ENCODE data around the gene CFAP61.

The CFAP61 gene

DNA sequence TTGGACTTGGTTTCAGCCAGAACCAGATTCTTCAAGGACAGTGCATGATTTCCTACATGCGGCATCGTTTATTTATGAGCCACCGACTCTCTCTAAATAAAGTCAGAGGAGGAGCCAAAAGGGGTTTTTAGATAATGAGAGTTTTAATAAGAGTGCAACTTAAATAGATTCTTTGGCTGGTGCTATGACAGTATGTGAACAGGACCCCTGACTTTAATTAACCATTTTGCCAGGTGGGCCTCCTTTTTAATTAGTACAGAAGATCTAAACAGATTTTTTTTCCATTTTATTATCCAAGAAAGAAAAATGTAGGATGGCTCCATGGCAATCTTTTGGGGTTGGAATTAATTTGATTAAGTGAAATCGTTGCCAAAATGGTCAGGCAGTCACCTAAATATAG is 240.8 kb downstream of the CFAP61 start:
- DNase-seq = no peak

GRCh38 chr20:20293691-20294385 is 241.5 kb downstream of the CFAP61 start:
- DNase-seq = no peak

DNA sequence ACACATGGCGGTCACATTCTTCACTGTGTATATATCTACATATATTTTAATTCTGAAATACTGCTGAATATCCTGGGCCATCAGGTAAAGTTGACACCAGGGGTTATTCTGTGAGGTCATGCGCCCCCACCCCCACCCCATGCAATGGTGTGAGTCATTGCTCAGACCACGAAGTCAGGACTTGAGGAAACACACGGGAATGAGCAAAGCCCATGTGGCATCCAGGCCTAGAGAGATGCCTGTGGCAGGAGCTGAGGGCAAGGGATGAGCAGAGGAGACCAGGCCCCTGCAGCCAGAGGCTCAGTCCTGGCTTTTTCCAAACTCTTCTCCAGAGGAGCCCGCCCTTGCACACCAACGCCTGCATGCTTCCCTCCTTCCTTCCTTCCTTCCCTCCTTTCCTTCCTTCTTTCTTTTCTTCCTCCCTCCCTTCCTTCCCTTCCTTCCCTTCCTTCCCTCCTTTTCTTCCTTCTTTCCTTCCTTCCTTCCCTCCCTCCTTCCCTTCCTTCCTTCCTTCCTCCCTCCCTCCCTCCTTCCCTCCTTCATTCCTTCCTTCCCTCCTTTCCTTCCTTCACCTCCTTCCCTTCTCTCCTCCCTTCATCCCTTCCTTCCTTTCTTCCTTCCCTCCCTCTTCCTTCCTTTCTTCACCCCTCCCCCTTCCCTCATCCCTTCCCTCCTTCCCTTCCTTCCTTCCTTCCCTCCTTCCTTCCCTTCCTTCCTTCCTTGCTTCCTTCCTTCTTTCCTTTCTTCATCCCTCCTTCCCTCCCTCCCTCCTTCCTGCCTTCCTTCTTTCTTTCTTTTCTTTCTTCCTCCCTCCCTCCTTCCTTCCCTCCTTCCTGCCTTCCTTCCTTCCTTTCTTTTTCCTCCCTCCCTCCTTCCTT is 243.5 kb downstream of the CFAP61 start:
- DNase-seq = no peak

DNA sequence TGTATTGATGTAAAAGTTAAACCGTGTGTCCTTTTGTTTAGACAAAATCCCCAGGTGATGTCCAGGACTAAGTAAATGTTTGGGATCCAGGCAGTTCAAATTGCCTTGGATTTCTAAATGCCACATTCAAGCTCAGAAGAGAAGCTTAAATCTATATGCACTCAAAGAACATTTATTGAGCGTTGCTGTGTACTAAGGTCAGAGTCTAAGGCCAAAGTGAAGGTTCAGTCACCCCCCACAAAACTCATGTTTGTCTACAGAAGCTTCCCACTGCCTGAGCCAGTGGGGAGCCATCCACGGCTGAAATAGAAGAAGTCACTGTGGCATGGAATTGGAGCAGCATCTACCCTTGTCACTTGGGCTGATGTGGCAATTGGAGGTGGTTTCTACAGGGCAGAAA is 244.8 kb downstream of the CFAP61 start:
- DNase-seq = no peak

- no peak for DNase-seq
Observed at GRCh38 chr20:20297752-20298151, 245.4 kb downstream of the CFAP61 start.

- no peak for DNase-seq
Observed at GRCh38 chr20:20299904-20300303, 247.6 kb downstream of the CFAP61 start.

DNA sequence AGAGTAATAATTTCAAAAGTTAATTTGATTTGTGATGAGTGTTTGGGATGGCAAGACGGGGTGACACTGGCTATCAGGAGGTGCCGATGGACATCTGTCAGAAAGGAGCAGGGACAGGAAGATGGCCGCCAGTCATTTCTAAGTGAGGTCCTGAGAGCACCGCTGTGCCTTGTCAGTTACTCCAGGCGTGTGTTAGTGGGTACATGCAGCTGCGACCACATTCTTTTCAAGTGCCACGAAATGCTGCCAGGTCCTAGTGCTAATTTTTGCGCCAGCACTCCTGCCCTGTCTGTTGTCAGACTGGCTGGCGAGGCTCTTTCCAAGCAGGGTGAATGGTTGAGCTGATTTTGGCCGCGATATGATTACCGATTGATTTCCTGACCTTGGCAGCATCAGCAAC is 251.0 kb downstream of the CFAP61 start:
- no peak for DNase-seq

GRCh38 chr20:20303742-20304141 is 251.4 kb downstream of the CFAP61 start:
- no peak for DNase-seq

DNA sequence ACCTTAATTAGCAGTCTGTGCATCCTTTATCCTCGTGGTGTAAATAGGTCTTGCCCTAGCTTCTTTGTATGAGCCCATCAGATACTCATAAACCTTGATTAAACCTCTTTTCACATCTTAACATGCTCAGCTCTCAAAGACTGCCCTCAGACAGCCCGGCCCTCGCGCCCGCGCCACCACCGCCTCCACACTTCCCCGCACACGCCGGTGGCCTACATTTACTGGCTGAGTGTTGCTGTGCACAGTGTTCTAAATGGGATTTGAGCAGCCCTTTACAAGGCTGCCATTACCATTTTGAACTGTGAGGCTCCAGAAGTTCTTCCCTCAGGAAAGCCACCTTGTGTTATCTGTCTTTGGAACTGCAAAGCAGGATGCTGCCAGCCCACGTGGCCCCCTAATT is 252.6 kb downstream of the CFAP61 start:
- DNase-seq = no peak

DNA sequence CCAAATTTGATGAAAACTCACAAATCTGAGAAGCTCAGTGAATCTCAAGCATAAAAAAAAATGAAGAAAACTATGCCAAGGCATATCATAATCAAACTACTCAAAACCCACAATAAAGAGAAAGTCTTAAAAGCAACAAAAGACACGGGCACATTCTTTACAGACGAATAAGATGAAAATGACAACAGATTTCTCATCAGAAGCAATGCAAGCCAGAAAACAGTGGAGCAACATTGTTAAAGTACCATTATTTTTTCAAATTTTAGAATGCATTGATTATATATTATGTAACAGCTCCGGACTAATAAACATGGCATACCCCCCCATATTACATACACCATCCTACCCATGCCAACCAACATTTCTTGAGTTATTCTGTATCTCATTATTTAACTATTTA is 260.2 kb downstream of the CFAP61 start:
- no peak for DNase-seq

GRCh38 chr20:20317195-20317594 is 264.9 kb downstream of the CFAP61 start:
- no peak for DNase-seq

DNA sequence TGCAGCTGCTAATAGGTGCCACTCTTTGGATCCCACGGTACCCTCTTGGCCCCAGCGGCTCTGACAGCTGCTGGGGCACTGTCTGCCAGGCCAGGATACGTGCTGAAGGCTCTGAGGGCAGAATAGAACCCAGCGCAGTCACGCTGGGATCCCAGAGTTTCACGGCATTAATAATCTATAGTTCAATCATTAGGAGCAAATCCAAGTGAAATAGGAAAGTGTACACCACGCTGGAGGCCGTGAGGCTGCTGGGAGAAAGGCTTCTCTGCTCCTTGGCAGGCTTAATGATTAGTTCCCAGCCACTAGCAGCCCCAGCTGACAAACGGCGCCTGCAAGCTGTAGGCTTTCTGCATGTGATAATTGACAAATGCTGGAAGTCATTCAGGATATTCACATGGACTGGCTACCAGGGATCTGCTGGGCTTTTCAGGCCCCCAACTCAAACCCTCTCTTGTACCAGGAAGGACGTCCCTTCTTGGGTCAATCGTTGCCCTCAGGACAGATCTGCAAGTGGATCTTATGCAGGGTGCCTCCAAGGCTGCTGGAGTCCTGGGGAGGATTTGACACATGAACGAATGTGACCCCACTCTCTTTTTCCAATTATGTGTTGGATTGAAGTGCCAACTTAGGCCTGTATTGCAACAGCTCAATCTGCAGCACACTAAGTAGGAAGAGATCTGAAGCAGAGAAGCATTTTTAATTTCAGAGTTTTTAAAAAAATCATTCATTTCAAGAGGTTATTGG is 265.5 kb downstream of the CFAP61 start:
- no peak for DNase-seq

DNA sequence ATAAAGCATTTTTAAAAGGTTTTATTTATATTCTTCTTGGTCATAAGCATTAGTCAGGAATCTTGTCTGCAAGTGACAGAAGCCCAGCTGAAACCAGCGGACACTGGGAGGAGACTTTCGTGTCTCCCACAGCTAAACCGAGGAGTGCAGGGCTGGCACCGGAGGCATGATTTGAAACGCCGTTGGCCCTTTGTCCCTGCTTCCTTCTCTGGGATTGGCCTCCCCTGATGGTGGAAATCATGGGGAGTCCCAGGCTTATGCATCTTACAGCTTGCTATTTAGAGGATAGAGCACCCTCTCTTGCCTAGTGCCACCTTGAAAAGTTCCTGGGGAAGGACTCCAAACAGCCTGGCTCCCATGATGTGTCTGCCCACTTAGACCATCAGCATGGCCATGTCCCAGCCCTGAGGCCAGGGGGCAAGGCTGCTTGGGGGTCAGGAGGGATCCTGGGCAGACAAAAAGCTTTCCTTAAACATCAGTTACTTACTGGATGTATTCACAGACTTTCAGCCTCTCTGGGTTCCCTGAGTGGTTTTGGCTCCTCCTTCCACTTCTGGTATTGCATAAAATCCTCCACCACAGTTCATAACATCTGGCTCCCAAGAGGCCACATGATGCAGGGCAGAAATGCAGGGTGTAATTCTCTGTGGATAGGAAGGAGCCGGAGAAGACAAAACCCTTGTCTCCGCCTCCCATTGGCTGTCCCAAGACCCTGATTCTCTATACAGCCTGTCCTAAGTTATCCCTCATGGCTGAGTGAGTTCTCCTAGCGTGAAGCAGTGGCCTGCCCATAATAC is 266.2 kb downstream of the CFAP61 start:
- no peak for DNase-seq

DNA sequence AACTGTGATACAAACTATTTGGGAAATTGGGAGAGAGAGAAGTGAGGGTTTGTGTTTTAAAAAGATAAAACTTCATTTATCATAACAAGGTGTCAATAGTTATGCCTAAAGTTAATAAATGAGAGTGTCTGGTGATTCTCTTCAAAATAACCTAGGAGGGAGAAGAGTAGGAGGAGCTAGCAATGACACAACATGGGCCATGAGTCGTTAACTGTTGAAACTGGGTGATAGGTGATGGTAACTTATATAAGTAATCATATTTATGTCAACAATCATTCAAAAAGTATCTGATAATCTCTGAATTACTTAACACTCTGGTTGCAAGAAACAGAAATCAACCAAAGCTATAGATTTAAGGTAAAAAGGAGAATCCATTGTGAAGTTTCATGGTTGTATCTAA is 268.8 kb downstream of the CFAP61 start:
- no peak for DNase-seq

- DNase-seq = no peak
Observed at GRCh38 chr20:20321917-20322316, 269.6 kb downstream of the CFAP61 start.

DNA sequence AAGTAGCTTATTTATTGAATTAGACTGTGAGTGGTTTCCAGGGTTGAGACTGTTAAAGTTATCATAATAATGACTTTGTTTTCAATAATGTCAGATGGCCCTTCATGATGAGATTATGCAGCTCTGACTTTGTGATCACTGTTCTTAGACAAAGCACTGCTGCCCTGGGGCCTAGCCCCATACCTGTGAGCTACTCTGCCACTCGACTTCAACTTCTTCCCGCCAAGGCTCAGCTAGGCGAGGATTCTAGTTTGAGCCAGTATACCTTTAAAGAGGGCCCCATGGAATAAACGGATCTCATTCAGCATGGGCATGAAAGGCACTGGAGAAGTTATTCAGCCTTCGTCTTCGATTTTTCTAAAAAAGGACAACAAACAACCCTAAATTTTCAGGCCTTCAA is 270.6 kb downstream of the CFAP61 start:
- no peak for DNase-seq

DNA sequence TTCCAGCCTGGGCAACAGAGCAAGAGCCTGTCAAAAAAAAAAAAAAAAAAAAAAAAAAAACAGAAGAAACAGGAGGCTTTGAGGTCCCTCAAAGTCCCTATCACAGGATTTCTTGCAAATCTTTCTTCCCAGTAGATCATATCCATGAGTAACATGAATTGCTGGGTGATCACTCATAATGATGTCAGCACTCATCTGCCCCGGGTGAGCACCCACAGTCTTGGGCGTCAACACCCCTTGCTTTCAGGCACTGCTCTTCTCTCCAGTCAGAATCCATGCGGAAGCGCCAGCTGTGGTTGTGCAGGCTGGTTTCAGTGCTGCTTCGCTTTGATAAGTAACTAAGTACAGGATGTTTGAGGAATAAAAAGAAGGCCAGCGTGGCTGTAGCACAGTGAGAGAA is 275.4 kb downstream of the CFAP61 start:
- DNase-seq = no peak

- DNase-seq = no peak
Observed at GRCh38 chr20:20329564-20329963, 277.2 kb downstream of the CFAP61 start.

DNA sequence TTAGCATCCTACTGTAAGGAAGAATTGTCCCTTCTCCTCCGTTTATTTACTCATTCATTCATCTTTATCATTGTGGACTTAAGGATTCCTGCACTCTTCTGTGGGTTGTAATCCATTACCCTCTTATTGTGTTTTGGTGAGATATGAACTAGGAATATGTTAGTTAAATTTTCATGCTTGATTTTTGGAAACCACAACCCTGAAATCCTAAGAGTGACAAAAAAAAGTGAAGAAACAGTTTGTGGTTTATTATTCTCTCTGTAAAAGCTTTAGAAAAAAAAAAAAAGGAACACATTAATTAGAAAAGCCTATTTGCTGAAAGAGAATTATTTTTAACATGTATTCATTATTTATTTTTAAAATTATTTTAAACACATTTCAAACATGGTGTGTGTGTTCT is 278.8 kb downstream of the CFAP61 start:
- DNase-seq = no peak

DNA sequence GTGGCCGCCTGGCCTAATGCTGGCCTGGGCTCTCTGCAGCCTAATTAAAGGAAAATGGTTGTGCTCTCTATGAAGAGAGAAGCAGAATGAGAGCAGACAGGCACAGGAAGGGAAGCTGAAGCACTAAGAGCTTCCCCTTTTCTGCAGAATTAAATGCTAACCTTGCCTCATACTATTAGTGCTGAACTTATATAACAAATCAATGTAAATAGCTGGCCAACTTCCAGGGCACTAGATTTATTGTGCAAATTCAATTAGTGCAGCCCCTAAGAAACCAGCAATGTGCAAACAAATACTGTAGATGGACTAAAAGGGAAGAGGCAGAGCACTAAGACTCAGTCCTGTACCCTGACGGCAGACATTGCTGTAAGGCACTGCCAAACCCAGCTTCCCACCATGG is 279.5 kb downstream of the CFAP61 start:
- no peak for DNase-seq

DNA sequence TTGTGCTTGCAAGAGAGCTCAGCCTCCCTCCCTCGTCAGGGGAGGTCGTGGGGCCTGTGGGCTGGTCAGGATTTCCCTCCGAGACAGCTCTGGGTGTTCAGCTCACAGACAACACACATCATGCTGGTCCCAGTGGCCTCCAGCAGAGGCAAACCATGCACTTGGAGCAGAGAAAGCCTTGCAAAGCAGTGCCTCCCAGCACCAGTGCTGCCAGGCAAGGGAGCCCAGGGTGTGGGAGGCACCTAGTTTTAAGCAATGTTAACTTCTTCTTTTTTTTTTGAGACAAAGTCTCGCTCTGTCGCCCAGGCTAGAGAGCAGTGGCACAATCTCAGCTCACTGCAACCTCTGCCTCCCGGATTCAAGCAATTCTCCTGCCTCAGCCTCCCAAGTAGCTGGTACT is 281.5 kb downstream of the CFAP61 start:
- no peak for DNase-seq

DNA sequence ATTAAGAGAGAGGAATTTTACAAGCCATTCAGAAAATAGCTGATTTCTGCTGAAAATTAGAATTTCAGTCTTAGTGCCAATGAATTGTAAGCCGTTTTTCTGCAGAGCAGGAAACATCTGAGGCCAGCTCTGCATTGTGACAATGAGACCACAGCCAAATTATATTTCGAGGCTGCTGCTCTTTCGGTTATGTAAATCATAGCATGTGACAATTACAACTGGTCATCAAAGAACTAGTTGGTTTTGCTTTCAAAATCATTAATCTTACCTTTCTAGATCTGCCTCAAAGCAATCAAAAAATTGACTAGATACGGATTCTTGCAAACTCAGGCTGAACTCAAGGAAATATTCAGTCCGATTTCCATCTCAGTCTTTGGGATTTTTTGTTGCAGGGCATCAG is 282.2 kb downstream of the CFAP61 start:
- DNase-seq = peak in 1 of 2 experiments; percentile 37
